Transverse colon (tissue), 4 donors: ENCODE data around the gene CSGALNACT2.
"Not testable (repeated sequence)": the region's sequence is repeated elsewhere in the genome, so short reads cannot be mapped to it uniquely, and the experiment has no call there.

Source experiments
- EP300 ChIP-seq: sonication (generic); formaldehyde crosslinking; IDR thresholded peaks from one replicate; pipeline ENCODE4 v1.6.1; 2017; ENCODE audit warnings: antibody characterized with exemption, low read depth
- POLR2A ChIP-seq: fragments of 450-650 bp; IDR thresholded peaks from one replicate; pipeline ENCODE4 v1.6.1; 2016; ENCODE audit warnings: antibody characterized with exemption, mild to moderate bottlenecking, moderate library complexity
- POLR2AphosphoS5 ChIP-seq, 3 donors: sonication (generic); formaldehyde crosslinking; IDR thresholded peaks; one replicate each; pipeline ENCODE4 v1.6.1; 2016; ENCODE audit warnings: antibody characterized with exemption in 3 of 3
- TF ChIP-seq, protein P1 (sequence below), 5 experiments: fragments of 200-600 bp in 3 of 5; fragments of 450-650 bp in 2 of 5; sonication (generic) in 3 of 5; IDR thresholded peaks; 1 replicate in 2 of 5; 2 replicates in 3 of 5; pipeline ENCODE4 v1.5.1; 2016 to 2017; ENCODE audit warnings: antibody characterized with exemption in 5 of 5, inconsistent platforms in 3 of 5, mild to moderate bottlenecking in 2 of 5, moderate library complexity in 1 of 5

DNA sequence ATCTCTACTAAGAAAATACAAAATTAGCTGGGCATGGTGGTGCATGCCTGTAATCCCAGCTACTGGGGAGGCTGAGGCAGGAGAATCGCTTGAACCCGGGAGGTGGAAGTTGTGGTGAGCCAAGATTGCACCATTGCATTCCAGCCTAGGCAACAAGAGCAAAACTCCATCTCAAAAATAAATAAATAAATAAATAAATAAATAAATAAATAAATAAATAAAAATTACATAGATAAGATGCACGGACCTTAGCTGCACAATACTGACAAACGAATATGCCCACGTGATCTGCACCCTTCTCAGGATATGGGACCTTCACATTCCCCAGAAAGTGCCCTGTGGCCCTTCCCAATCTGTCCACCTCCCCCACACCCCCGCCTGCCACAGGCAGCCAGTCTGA, 38.9 kb upstream of the CSGALNACT2 start:
- TF ChIP-seq, protein P1, sequence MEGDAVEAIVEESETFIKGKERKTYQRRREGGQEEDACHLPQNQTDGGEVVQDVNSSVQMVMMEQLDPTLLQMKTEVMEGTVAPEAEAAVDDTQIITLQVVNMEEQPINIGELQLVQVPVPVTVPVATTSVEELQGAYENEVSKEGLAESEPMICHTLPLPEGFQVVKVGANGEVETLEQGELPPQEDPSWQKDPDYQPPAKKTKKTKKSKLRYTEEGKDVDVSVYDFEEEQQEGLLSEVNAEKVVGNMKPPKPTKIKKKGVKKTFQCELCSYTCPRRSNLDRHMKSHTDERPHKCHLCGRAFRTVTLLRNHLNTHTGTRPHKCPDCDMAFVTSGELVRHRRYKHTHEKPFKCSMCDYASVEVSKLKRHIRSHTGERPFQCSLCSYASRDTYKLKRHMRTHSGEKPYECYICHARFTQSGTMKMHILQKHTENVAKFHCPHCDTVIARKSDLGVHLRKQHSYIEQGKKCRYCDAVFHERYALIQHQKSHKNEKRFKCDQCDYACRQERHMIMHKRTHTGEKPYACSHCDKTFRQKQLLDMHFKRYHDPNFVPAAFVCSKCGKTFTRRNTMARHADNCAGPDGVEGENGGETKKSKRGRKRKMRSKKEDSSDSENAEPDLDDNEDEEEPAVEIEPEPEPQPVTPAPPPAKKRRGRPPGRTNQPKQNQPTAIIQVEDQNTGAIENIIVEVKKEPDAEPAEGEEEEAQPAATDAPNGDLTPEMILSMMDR (IDR thresholded peaks at IDR 0.05) = not testable (repeated sequence)
- not testable (repeated sequence) for TF ChIP-seq POLR2AphosphoS5 (IDR thresholded peaks at IDR 0.05); POLR2A; EP300
